ENCODE measurements around the gene NTHL1.

Gene NTHL1

DNA sequence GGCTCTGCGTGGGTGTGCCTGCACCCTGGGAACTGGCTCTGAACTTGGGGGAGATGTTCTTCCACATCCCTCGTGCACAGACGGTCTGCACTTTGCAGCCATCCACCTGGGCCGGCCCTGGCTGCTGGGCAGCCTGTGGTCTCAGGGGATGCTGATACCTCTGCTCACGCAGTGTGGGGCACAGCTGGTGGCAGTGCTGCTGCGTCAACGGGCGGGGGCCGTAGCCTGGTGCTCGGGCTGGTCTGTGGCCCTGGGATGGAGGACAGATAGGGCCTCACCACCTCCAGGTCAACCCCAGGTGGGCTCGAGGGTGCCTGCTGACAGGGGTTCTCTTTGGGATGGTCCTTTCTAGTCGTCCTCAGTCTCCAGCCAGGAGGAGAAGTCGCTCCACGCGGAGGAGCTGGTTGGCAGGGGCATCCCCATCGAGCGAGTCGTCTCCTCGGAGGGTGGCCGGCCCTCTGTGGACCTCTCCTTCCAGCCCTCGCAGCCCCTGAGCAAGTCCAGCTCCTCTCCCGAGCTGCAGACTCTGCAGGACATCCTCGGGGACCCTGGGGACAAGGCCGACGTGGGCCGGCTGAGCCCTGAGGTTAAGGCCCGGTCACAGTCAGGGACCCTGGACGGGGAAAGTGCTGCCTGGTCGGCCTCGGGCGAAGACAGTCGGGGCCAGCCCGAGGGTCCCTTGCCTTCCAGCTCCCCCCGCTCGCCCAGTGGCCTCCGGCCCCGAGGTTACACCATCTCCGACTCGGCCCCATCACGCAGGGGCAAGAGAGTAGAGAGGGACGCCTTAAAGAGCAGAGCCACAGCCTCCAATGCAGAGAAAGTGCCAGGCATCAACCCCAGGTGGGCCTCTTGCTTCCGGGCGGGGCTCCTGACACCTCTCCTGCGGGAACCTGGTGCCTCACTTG, 36.5 kb upstream of the NTHL1 start:
- DNase-seq = no peak

DNA sequence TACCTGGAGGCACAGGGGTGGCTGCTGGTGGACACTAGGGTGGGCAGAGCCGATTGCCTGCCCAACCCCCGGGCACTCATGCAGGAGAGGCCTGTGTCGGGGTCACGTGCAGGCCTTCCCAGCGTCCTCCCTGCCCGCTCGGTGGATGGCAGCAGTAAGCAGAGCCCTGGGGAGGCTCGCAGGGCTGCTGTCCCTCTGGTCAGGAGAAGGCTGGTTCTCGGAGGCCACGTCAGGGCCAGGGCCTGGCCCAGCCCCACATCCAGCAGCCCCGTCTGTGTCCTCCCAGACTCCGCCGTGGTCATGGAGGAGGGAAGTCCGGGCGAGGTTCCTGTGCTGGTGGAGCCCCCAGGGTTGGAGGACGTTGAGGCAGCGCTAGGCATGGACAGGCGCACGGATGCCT, 35.8 kb upstream of the NTHL1 start:
- DNase-seq = no peak

DNA sequence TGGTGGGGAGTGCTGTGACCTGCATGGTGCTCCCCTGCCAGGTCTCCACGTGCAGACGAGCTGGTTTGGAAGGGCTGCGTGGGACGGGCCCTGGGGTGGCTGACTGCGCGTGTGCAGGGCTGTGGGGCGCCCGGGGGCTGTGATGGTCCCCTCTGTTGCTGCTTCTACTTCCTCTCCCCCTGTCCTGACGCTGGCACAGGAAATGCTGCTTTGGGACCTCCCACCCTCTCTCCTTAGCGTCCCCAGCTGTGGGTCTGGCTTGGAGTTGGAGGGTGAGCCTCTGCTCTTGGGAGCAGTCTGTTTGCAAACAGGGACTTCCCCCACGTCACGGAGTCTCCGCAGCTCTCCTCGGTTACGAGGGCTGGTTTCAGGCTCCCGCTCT, 35.3 kb upstream of the NTHL1 start:
- DNase-seq = no peak

DNA sequence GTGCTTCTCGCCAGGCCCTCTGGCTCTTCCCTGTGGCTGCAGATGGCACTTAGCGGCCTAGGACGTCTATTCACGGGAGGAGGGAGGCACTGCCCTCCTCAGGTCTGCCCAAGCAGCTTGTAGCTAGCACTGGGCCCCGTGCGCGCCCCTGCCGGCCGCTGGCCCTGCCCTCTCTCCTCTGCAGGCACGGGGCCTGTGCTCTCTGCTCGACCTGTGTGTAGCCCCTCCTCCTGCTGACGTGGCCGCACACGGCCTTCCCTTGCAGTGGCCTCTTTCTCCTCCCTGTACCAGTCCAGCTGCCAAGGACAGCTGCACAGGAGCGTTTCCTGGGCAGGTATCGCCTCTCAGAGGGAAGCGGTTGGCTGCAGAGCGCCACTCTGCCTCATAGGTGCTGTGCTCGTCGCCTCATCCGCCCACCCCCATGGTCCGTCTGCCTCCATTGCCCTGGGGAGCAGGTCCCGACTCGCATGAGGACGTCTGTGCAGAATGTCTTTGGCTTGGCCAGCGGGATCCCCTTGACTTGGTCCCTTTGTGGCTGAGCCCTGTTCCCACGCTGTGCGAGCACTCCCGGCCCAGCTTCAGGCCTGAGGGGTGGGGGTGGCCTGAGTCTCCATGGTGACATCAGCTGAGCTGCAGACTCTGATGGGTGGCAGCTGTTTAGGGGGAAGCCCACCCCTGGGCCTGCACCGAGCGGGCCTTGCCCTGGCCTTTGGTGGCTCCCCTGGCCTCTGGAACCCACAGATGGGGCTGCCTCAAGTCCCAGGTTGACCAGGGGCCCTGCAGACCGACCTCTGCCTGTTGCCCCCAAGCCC, 34.7 kb upstream of the NTHL1 start:
- DNase-seq = no peak

DNA sequence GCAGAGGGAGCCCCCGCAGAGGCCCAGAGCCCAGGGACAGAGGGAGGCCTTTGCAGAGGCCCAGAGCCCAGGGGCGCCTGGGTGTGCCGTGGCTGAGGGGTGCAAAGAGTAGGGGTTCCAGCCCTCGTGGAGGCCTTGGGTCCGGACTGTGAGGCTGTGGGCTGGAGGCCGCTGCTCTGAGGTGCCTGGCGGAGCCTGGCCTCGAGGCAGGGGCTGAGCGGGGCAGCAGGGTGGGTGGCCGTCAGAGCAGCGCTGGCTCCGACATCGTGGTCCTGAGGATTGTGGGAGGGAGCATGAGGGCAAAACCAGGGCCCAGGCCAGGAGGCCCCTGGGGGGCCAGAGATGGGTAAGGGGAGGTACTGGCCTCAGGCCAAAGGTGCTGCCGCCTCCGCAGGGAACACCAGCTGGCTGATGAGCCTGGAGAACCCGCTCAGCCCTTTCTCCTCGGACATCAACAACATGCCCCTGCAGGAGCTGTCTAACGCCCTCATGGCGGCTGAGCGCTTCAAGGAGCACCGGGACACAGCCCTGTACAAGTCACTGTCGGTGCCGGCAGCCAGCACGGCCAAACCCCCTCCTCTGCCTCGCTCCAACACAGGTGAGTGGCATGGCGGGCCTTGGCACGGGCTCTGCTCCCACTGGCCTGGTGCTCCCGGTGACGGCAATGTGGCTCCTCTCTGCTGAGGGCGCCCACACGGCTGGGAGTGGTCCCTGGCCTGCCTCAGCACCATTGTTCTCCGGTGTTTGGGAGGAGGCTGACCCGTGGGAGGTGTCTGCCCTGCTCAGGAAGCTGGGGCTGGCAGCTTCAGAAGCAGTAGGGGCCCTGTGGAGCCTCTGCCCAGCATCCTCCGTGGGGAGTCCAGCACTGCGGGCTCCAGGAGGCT, 33.8 kb upstream of the NTHL1 start:
- no peak for DNase-seq

DNA sequence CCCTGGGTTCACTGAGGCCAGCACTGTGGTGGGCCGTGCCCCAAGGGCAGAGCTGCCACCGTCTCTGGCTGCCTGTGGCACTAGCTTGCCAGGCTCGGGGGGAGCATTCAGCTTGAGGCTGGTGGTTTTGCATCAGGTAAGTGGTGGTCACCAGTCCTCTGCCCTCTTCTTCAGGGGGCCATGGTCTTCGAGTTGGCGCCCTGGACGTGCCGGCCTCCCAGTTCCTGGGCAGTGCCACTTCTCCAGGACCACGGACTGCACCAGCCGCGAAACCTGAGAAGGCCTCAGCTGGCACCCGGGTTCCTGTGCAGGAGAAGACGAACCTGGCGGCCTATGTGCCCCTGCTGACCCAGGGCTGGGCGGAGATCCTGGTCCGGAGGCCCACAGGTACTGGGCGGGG, 32.4 kb upstream of the NTHL1 start:
- DNase-seq = no peak

DNA sequence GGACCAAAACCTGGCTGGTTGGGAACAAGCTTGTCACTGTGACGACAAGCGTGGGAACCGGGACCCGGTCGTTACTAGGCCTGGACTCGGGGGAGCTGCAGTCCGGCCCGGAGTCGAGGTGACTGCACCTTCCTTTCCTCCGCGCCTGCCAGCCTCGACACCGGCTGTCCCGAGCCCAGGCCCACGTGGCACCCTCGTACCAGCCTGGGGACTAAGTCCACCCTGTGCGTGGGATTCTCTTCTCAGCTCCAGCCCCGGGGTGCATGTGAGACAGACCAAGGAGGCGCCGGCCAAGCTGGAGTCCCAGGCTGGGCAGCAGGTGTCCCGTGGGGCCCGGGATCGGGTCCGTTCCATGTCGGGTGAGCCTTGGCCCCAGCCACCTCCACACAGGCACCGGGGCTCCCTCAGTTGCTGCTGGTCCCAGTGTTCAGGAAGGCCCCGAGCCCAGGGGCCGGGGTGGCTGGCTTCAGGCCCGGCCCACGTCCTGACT, 31.7 kb upstream of the NTHL1 start:
- DNase-seq = no peak

DNA sequence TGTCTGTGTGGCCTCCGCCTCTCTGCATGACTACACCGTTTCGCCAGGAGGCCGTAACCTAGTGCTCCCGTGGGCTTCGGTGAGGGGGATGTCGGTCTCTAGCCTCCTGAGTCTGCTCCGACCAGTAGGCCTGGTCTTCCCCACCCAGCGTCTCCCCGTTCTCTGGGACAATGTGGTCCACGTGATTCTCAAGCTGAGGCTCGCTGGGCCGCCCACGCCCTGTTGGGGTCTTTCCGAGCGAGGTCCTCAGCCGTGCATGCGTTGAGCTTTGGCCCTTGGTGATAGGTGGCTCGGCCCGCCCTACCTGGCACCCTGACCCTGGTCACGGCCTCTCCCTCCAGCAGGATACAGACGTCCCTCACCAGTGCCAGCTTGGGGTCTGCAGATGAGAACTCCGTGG, 31.1 kb upstream of the NTHL1 start:
- no peak for DNase-seq

DNA sequence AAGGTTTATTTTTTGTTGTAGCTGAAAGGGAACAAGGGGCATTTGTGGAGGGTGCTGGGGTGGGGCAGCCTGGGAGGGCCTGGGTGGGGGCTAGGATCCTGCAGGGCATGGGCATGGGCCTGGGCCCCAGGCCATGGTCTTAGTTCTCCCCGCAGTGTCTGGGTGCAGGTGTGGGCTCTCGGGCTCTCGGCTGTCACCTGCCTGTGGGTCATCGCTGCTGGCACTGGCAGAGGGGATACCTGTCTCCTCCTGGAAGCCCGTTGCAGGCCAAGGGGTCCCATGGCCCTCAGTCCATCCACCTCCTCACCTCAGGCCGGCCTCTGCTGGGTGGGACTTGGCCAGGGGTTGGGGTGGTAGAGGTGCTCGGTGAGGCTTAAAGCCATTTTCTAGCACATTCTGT, 30.5 kb upstream of the NTHL1 start:
- no peak for DNase-seq

DNA sequence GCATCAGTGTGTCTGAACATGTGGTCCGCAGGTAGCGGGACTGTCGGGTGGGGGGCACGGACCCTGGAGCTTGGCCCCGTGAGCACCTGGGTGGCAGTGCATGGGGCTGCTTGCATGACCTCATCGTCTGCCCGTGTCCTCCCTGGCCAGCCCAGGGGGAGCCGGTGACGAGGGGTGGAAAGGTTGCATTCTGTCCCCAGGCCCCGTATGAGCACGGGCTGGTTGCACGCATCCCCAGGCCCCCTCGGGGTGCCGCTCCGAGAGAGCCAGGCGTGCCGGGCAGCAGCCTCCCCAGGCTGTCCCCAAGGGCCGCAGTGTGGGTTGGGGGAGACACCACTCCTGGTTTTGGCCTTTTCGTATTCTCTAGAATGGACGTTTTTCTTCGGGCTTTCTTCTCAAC, 30.1 kb upstream of the NTHL1 start:
- no peak for DNase-seq

DNA sequence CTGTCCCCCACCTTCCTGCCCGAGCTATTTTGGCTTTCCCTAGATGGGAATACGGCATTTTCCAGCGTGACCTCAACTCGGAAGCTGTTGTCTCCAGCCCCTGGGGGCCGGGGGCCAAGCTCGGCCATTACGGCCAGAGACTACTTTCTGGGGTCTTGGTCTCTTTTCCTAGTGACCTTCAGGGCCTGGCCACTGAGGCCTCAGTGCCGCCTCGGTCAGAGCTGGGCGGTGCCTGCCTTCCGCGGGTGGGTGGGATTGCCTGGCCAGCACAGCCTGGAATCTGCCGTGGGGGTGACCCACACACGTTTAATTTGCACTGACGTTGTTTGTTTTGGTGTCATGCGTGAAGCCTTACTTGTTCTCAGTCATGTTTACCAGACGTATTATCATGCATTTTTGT, 29.4 kb upstream of the NTHL1 start:
- DNase-seq = no peak

DNA sequence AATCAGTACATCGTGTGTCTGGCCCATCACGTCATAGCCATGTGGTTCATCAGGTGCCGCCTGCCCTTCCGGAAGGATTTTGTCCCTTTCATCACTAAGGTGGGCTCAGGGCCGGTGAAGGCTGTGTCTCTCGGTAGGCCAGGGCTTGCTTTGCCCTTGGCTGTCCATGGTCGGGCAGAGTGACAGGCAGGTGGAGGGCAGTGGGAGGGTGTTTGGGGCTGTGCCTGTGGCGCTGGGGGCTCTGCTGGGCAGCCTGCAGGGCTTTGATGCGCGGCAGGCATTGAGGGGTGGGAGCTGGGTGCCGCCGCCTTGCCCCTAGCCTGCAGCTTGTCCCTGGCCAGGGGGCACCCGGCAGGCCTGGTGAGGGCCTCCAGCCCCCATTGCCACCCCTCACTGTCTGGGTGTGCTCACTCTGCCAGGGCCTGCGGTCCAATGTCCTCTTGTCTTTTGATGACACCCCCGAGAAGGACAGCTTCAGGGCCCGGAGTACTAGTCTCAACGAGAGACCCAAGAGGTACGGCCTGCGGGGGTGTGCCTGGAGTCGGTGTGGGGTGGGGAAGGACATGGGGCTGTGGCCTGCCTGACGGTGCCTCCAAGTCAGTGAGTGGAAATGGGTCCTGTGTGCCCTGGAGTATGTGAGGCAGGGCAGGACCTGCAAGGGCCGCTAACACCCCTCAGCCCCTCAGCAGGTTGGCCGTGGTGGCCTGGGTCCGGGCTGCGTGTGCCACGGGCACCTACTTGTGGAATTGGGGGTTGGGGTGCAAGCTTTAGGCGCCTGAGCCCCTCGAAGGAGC, 28.6 kb upstream of the NTHL1 start:
- DNase-seq = no peak

DNA sequence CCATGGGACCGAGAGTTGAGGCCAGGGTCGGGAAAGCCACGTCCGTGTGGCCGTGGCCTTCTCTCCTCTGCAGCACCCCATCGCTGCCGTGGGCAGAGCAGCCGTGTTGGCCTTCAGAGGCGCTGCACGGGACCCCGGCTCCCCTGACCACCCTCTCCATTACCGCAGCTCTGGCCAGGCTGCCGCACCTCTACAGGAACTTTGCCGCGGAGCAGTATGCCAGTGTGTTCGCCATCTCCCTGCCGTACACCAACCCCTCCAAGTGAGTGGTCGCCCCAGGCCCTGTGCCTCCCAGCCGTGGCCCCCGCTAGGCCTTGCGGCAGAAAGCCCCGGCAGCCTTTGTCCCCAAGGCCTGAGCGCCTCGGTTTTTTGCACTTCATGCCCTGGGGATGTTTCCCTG, 28.0 kb upstream of the NTHL1 start:
- no peak for DNase-seq

DNA sequence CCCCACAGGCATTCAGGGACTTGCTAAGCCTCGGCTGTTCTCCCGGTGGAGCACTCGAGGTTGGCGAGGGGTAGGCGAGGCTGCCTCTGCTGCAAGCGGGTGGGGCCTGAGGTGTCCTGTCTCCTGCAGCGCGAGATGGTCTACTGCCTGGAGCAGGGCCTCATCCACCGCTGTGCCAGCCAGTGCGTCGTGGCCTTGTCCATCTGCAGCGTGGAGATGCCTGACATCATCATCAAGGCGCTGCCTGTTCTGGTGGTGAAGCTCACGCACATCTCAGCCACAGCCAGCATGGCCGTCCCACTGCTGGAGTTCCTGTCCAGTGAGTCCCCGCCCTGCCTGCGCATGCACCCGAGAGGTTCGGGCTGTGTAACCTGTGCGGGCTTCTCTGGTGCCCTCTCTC, 26.4 kb upstream of the NTHL1 start:
- DNase-seq = no peak

DNA sequence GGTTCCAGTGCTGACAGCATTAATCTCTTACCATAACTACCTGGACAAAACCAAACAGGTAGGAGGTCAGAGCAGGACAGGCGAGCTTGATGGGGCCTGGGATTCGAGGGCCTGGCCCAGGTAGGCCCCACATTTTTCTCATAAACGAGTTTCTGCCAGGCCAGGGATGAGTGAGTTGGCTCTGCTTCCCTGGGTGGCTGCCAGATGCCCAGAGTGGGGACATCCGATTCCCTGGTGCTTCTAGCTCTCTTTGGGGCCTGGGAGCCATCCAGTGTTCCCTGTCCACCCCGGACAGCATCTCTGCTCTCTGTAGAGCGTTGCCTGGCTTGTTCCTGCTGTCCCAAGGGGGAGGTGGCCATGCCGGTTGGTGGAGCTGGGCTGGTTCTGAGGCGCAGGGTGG, 25.3 kb upstream of the NTHL1 start:
- DNase-seq = no peak

DNA sequence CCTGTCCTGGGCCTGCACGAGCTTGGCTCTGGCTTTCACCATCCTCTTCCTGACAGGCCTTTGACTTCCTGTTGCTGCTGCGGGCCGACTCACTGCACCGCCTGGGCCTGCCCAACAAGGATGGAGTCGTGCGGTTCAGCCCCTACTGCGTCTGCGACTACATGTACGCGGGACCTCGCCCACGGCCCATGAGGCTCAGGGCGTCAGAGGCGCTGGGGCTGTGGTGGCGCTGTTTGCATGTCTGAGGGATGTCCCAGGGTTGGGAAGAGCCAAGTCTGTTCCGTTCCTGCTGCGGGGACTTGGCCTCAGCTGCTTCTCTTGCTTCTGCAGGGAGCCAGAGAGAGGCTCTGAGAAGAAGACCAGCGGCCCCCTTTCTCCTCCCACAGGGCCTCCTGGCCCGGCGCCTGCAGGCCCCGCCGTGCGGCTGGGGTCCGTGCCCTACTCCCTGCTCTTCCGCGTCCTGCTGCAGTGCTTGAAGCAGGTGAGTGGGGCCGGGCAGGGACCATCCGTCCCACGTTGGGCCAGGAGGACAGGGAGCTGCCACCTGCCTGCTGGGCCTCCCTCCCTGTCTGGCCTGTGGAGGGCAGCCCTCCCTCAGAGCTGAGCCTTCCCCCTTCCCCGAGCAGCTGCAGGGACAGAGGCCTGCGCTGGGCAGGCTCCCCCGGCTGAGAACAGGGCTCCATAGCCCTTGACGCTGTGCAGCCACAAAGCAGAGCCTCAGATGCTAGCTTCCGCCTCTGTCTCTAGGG, 24.0 kb upstream of the NTHL1 start:
- no peak for DNase-seq

DNA sequence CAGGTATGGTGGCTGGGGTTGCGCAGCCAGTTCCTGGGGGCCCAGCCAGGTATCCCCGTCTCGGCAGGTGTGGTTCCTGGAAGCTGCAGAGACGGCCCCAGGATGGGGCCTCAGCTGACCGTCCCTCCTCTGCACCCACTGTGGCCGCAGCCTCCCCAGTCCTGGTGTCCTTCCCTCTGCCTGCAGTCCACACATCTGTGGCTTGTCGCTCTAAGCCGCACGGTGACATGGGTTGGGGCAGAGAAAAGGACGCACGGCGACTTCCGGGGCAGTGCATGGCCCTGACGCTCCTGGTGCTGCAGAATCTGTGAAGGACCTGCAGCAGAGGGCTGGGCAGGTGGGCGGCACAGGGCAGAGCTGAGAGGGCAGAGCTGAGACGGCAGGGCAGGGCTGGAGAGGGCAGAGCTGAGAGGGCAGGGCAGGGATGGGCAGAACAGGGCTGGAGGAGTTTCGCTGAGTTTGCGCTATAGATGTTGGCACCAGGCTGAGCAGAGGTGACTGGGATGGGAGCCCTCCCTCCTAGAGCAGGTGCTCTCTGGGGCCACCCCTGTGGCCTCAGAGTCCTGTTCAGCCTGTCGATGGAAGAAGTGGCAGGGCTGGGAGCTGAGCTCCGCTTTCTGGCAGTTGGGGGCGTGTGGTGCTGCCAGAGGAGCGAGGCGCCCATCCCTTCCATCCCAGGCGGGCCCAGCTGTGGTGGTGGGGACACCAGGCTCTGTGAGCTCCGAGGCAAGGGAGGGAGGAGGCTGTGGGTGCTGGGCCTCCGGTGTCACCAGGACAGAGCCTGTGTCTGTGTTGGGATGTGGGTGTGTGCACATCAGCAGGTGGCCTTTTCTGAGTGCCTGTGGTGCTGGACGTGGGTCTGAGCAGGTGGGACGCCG, 23.2 kb upstream of the NTHL1 start:
- DNase-seq = no peak

DNA sequence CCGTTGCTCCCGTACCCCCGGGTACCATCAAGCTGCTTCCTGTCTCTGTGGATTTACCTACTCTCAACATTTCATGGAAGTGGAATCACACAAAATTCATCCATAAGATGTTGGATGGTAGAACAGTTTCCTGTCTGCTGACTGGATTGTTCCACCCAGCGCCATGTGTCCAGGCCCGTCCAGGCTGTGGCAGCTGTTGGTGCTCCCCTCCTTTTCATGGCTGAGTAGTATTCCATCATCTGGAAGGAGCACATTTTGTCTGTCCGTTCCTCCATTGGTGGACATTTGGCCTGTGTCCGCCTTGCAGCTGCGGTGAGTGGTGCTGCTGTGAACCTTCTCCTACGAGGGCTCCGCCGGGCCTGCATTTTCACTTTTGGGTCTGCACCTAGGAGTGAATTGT, 18.5 kb upstream of the NTHL1 start:
- no peak for DNase-seq

DNA sequence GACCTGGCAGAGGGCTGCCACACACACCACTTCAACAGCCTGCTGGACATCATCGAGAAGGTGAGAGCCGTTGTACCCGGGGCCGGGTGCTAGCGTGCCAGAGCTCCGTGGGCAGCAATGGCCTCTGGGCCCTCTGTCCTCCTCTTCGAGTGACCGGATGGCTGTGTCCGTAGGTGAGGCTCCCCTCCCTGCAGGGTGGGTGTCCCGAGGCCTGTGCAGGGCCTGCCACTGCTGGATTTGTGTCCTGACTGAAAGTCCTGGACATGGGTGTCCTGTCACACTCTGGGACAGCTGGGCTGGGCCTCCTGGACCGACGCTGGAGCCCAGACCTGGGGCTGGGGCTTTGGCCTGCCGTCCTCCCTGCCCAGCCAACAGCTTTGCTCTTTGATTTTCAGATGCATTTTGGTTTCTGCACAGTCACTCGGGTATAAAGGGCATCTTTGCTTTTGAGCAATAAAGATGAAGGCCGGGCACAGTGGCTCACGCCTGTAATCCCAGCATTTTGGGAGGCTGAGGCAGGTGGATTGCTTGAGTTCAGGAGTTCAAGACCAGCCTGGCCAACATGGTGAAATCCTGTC, 16.8 kb upstream of the NTHL1 start:
- no peak for DNase-seq

DNA sequence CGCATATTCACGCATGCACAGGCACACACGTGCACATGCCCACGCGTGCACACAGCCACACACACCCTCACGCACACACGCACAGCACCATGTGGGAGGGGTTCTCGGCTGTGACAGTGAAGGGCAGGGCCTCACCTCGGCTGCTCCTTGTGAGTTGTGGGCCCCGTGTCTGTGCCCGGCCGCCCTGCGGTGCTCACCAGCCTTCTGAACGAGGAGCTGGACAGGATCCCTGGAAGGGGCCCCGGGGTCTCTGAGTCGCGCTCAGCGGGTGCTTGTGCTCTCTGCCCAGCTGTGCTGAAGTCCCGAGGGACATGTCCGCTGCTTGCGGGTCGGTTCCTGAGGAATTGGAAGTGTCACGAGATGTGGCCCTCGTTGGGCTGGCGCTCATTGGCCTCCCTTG, 16.2 kb upstream of the NTHL1 start:
- no peak for DNase-seq

Data from activated CD4-positive, alpha-beta T cell treated with anti-CD3 and anti-CD28 coated beads, Interleukin-2, amount 50 U/mL, for 1 hour (primary cell).